HS-5 (cell line): ENCODE results near the gene WNT10A.
"Not testable (repeated sequence)": the region's sequence is repeated elsewhere in the genome, so short reads cannot be mapped to it uniquely, and the experiment has no call there.

ENCODE experiments used
- DNase-seq: peaks from one replicate; pipeline ENCODE4 v3.0.0-alpha.2; 2012; ENCODE audit warnings: low read depth

Gene WNT10A

GRCh38 chr2:218880102-218880858, at the start of gene WNT10A:
WNT10A (plus strand) TSS chr2:218880852; CDS start chr2:218880996, 144 bp downstream.
- DNase-seq: no peak

- no peak for DNase-seq
Measured at GRCh38 chr2:218831378-218831990, 49.2 kb upstream of the WNT10A start, which contains the start of gene PRKAG3. PRKAG3 (minus strand) TSS chr2:218831803.

GRCh38 chr2:218832081-218832480, 48.6 kb upstream of the WNT10A start:
- DNase-seq: no peak

GRCh38 chr2:218832520-218832919, 48.1 kb upstream of the WNT10A start:
- peak; percentile 48 for DNase-seq

GRCh38 chr2:218833023-218833609, 47.5 kb upstream of the WNT10A start:
- DNase-seq: no peak

- DNase-seq: no peak
Measured at GRCh38 chr2:218834685-218835084, 46.0 kb upstream of the WNT10A start.

GRCh38 chr2:218837495-218837894, 43.2 kb upstream of the WNT10A start:
- no peak for DNase-seq

- peak; percentile 51 for DNase-seq
Measured at GRCh38 chr2:218839430-218839829, 41.2 kb upstream of the WNT10A start.

- DNase-seq: no peak
Measured at GRCh38 chr2:218839888-218840287, 40.8 kb upstream of the WNT10A start.

- DNase-seq: not testable (repeated sequence)
Measured at GRCh38 chr2:218844334-218844733, 36.3 kb upstream of the WNT10A start.

- DNase-seq: not testable (repeated sequence)
Measured at GRCh38 chr2:218846963-218847362, 33.7 kb upstream of the WNT10A start.

- DNase-seq: no peak
Measured at GRCh38 chr2:218849721-218850120, 30.9 kb upstream of the WNT10A start.

GRCh38 chr2:218850796-218851195, 29.9 kb upstream of the WNT10A start:
- no peak for DNase-seq

- DNase-seq: no peak
Measured at GRCh38 chr2:218851286-218851685, 29.4 kb upstream of the WNT10A start.

GRCh38 chr2:218852911-218853667, 27.6 kb upstream of the WNT10A start:
- no peak for DNase-seq

GRCh38 chr2:218853766-218854165, 26.9 kb upstream of the WNT10A start:
- no peak for DNase-seq

- DNase-seq: no peak
Measured at GRCh38 chr2:218854860-218855259, 25.8 kb upstream of the WNT10A start.

GRCh38 chr2:218855305-218856166, 25.1 kb upstream of the WNT10A start:
- no peak for DNase-seq

- DNase-seq: no peak
Measured at GRCh38 chr2:218856167-218856895, 24.3 kb upstream of the WNT10A start.

- no peak for DNase-seq
Measured at GRCh38 chr2:218856896-218857243, 23.8 kb upstream of the WNT10A start.
